ENCODE measurements around the gene C22orf39.

GRCh38 chr22:19446603-19447329 is 745 bp downstream of the C22orf39 start:
- TF ChIP-seq POLR2A (IDR thresholded peaks at IDR 0.05) (no peak), CTCF (IDR thresholded peaks at IDR 0.05) (no peak), EP300 (IDR thresholded peaks at IDR 0.05) (no peak)

Data from ovary (tissue), 3 donors.